Measurements from ENCODE around the gene RAPGEF4. TPM values are rescaled to one million over a fixed set of nuclear protein-coding genes. Genes with fewer than 3 reads are reported as not detected.
"Not testable (repeated sequence)": the region's sequence is repeated elsewhere in the genome, so short reads cannot be mapped to it uniquely, and the experiment has no call there.

RAPGEF4 gene
- total and polyA plus RNA-seq, 2 of the 8 experiments (the other 6 are each of a cell fraction or from before 2014, with no cell fraction given): 1.2 to 2.6 TPM

- H2BK12ac ChIP-seq (ENCODE audit: low read depth, low read length); POLR2A ChIA-PET (ENCODE audit: partially characterized antibody); DNase-seq (ENCODE audit: low read depth in 1 of 2, low spot score in 2 of 2): not testable (repeated sequence)
These were observed 12.9 kb downstream of the RAPGEF4 start for GRCh38 chr2:172748543-172748942.

More at GRCh38 chr2:172748543-172748942, 12.9 kb downstream of the RAPGEF4 start:
- H3K27ac ChIP-seq (ENCODE audit: low read depth, low read length); H2BK20ac ChIP-seq (ENCODE audit: low read length); H3K4me3 ChIP-seq (ENCODE audit: extremely low read depth in 1 of 4, insufficient read depth in 2 of 4, low read depth in 3 of 4, low read length in 4 of 4); H3K18ac ChIP-seq (ENCODE audit: extremely low read depth, low read length); H3K79me2 ChIP-seq (ENCODE audit: control insufficient read depth in 1 of 2, insufficient read depth in 2 of 2, low read length in 2 of 2); H2AFZ ChIP-seq (ENCODE audit: low read length); H2BK15ac ChIP-seq (ENCODE audit: low read length); H4K5ac ChIP-seq (ENCODE audit: insufficient read length, low read depth, low read length); H2BK120ac ChIP-seq (replicated peaks; ENCODE audit: low read depth, low read length); H3K79me1 ChIP-seq (ENCODE audit: low read depth, low read length); FAIRE-seq; H4K8ac ChIP-seq (ENCODE audit: extremely low read depth, insufficient read depth, low read length); H2BK5ac ChIP-seq (ENCODE audit: low read depth, low read length); H3K27me3 ChIP-seq (replicated peaks in 1 of 4; ENCODE audit: control insufficient read depth in 3 of 4, extremely low read depth in 1 of 4, insufficient read depth in 3 of 4, low read length in 3 of 4); H3K23ac ChIP-seq (ENCODE audit: insufficient read length); CTCF ChIA-PET (ENCODE audit: partially characterized antibody); H3K9ac ChIP-seq (replicated peaks in 1 of 4; ENCODE audit: extremely low read depth in 1 of 4, low read depth in 3 of 4, low read length in 3 of 4); H2AK5ac ChIP-seq (ENCODE audit: low read depth, low read length); H3K4ac ChIP-seq (replicated peaks; ENCODE audit: insufficient read length, low read depth, low read length); H3K23me2 ChIP-seq (ENCODE audit: low read depth, low read length); H4K91ac ChIP-seq (replicated peaks; ENCODE audit: insufficient read length, low read length); H3K36me3 ChIP-seq (ENCODE audit: control insufficient read depth in 2 of 4, insufficient read depth in 4 of 4, low read length in 3 of 4); H3K4me1 ChIP-seq (replicated peaks in 1 of 4; ENCODE audit: control insufficient read depth in 3 of 4, insufficient read depth in 4 of 4, low read length in 3 of 4); H3K14ac ChIP-seq (ENCODE audit: insufficient read length); H3K56ac ChIP-seq (replicated peaks; ENCODE audit: insufficient read length, low read depth, low read length); H4K20me1 ChIP-seq (replicated peaks in 1 of 2; ENCODE audit: control insufficient read depth in 1 of 2, insufficient read depth in 2 of 2, low read length in 2 of 2); H3K4me2 ChIP-seq (ENCODE audit: insufficient read depth in 1 of 2, low read depth in 2 of 2, low read length in 2 of 2): not testable (repeated sequence)
- WGBS, 2 experiments (ENCODE audit: extremely low coverage in 1 of 2, insufficient coverage in 1 of 2, insufficient read length in 1 of 2, insufficient replicate concordance in 2 of 2, low coverage in 1 of 2, low lambda C conversion rate in 2 of 2, missing lambda C conversion rate in 1 of 2): 91% methylated on average over 2 of the region's 2 CpGs; no CpG with 5 or more reads in 1 of the 2 experiments
- peaks cover 9 to 16% of the 10 kb centered on the region in 2 experiments; a peak in 3 of 4 replicates for H3K9me3 ChIP-seq (ENCODE audit: insufficient read depth in 2 of 2, low read depth in 1 of 2, low read length in 1 of 2)

Measured in H1 (cell line).